K562 (cell line): ENCODE measurements around the gene PM20D2.

ENCODE experiments used
- POLR2A ChIP-seq: fragments of 450-650 bp; conservative IDR thresholded peaks from 2 replicates; pipeline ENCODE4 v1.6.1; 2016
- SMC3 ChIP-seq: conservative IDR thresholded peaks from 2 replicates; pipeline ENCODE4 v1.6.1; 2011; ENCODE audit warnings: low read depth, low read length, improper control_type of control experiment; ENCODE audit not compliant: insufficient read depth
- SNRNP70 ChIP-seq: fragments of 200-400 bp; formaldehyde crosslinking; optimal IDR thresholded peaks from 2 replicates; pipeline ENCODE3; 2017; ENCODE audit warnings: low read depth, low read length
- ZNF589 ChIP-seq: fragments of 200-800 bp; sonication (Bioruptor generic); IDR thresholded peaks from 2 replicates; pipeline ENCODE4 v1.6.1; 2016; ENCODE audit warnings: low read depth, missing genetic modification characterization, missing compliant biosample characterization
- TF ChIP-seq, protein P1 (sequence below), 3 experiments: IDR thresholded peaks in 2 of 3; conservative IDR thresholded peaks in 1 of 3; 2 replicates each; pipeline ENCODE4 v1.5.1; 2011 to 2012; ENCODE audit warnings: low read length in 3 of 3, mild to moderate bottlenecking in 3 of 3, control low read depth in 2 of 3, improper control_type of control experiment in 1 of 3, inconsistent platforms in 1 of 3, low read depth in 1 of 3, mixed read lengths in 1 of 3, moderate library complexity in 1 of 3; ENCODE audit not compliant: insufficient read depth in 2 of 3

DNA sequence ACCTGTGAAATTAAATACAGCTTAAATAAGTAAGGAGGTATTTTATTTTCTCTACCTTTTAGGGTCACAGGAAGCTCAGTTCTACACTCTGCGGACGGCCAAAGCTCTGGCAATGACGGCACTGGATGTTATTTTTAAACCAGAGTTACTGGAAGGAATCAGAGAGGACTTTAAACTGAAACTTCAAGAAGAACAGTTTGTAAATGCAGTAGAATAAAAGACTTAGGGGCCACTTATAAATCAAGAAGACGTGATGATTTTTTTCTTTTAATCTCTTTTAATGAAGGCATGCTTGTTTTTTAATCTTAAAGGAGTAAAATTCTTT, 16.2 kb downstream of the PM20D2 start:
- TF ChIP-seq SMC3, result no peak
- no peak for TF ChIP-seq ZNF589 (CRISPR knock-in tag)
- no peak for TF ChIP-seq SNRNP70
- TF ChIP-seq POLR2A, result no peak
- TF ChIP-seq, protein P1, sequence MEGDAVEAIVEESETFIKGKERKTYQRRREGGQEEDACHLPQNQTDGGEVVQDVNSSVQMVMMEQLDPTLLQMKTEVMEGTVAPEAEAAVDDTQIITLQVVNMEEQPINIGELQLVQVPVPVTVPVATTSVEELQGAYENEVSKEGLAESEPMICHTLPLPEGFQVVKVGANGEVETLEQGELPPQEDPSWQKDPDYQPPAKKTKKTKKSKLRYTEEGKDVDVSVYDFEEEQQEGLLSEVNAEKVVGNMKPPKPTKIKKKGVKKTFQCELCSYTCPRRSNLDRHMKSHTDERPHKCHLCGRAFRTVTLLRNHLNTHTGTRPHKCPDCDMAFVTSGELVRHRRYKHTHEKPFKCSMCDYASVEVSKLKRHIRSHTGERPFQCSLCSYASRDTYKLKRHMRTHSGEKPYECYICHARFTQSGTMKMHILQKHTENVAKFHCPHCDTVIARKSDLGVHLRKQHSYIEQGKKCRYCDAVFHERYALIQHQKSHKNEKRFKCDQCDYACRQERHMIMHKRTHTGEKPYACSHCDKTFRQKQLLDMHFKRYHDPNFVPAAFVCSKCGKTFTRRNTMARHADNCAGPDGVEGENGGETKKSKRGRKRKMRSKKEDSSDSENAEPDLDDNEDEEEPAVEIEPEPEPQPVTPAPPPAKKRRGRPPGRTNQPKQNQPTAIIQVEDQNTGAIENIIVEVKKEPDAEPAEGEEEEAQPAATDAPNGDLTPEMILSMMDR (IDR thresholded peaks at IDR 0.05 in 2 of 3, conservative IDR thresholded peaks at IDR 0.05 in 1 of 3; ENCODE audit: insufficient read depth in 2 of 3, low read depth in 1 of 3, low read length in 3 of 3), result no peak
